ENCODE data around the gene WDR27.

DNA sequence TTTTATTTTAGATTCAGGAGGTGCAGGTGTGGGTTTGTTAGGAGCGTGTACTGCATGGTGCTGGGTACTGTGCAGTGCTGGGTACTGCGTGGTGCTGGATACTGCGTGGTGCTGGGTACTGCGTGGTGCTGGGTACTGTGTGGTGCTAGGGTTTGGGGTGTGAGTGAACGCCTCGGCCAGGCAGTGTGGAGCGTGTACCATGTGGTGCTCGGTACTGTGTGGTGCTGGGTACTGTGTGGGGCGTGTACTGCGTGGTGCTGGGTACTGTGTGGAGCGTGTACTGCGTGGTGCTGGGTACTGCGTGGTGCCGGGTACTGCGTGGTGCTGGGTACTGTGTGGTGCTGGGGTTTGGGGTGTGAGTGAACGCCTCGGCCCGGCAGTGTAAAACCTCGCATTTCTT is 62.9 kb downstream of the WDR27 start:
- TF ChIP-seq, protein P1, sequence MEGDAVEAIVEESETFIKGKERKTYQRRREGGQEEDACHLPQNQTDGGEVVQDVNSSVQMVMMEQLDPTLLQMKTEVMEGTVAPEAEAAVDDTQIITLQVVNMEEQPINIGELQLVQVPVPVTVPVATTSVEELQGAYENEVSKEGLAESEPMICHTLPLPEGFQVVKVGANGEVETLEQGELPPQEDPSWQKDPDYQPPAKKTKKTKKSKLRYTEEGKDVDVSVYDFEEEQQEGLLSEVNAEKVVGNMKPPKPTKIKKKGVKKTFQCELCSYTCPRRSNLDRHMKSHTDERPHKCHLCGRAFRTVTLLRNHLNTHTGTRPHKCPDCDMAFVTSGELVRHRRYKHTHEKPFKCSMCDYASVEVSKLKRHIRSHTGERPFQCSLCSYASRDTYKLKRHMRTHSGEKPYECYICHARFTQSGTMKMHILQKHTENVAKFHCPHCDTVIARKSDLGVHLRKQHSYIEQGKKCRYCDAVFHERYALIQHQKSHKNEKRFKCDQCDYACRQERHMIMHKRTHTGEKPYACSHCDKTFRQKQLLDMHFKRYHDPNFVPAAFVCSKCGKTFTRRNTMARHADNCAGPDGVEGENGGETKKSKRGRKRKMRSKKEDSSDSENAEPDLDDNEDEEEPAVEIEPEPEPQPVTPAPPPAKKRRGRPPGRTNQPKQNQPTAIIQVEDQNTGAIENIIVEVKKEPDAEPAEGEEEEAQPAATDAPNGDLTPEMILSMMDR (IDR thresholded peaks at IDR 0.05), result no peak
- no peak for TF ChIP-seq POLR2A (IDR thresholded peaks at IDR 0.05)
